ENCODE measurements around the gene DOLPP1. TPM values are rescaled to one million over a fixed set of nuclear protein-coding genes. Genes with fewer than 3 reads are reported as not detected.

Gene DOLPP1
- total RNA-seq, 1 experiment from 2014 or later, result 13.7 TPM

DNA sequence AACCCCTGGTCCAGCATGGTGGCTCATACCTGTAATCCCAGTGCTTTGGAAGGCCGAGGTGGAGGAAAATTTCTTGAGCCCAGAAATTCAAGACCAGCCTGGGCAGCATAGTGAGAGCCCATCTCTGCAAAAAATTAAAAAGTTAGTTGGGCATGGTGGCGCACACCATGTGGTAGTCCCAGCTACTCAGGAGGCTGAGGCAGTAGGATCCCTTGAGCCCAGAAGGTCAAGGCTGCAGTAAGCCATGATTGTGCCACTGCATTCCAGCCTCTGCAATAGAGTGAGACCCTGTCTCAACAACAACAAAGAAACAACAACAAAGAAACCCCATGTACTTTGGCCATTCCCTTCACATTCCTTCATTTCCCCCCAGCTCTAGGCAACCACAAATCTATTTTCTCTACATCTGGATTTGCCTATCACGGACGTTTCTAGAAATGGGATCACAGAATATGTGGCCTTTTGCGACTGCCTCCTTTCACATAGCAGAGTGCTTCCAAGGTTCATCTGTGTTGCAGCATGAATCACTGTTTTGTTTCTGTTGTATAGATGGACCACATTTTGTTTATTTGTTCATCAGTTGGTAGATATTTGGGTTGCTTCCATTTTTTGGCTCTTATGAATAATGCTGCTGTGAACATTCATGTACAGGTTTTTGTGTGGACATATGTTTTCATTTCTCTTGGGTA, 26.6 kb upstream of the DOLPP1 start:
- CTCF ChIA-PET, result no interaction called here
- Histone ChIP-seq H3K27me3 (ENCODE audit: control insufficient read depth, insufficient read depth, low read length) (no peaks in the 10 kb centered on the region), H3K9me3 (ENCODE audit: control insufficient read depth, insufficient read depth, low read depth, low read length) (no peaks in the 10 kb centered on the region), H3K4me1 (ENCODE audit: control insufficient read depth, insufficient read depth, low read length) (no peaks in the 10 kb centered on the region), H3K4me3 (ENCODE audit: low read depth in 2 of 2, low read length in 2 of 2) (no peak overlapping the region), H3K27ac (ENCODE audit: low read length) (no peak overlapping the region), H3K36me3 (ENCODE audit: control insufficient read depth, insufficient read depth, low read length) (no peaks in the 10 kb centered on the region)
- no peak for ATAC-seq
- TF ChIP-seq POLR2AphosphoS5 (IDR thresholded peaks at IDR 0.05; ENCODE audit: low read depth, low read length) (no peak), TCF7L2 (IDR thresholded peaks at IDR 0.05; ENCODE audit: low read depth, low read length) (no peak), SIN3A (IDR thresholded peaks at IDR 0.05; ENCODE audit: borderline replicate concordance, insufficient read depth, low read depth, low read length) (no peak)
- TF ChIP-seq, protein P1, sequence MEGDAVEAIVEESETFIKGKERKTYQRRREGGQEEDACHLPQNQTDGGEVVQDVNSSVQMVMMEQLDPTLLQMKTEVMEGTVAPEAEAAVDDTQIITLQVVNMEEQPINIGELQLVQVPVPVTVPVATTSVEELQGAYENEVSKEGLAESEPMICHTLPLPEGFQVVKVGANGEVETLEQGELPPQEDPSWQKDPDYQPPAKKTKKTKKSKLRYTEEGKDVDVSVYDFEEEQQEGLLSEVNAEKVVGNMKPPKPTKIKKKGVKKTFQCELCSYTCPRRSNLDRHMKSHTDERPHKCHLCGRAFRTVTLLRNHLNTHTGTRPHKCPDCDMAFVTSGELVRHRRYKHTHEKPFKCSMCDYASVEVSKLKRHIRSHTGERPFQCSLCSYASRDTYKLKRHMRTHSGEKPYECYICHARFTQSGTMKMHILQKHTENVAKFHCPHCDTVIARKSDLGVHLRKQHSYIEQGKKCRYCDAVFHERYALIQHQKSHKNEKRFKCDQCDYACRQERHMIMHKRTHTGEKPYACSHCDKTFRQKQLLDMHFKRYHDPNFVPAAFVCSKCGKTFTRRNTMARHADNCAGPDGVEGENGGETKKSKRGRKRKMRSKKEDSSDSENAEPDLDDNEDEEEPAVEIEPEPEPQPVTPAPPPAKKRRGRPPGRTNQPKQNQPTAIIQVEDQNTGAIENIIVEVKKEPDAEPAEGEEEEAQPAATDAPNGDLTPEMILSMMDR (IDR thresholded peaks at IDR 0.05), result no peak
- TF ChIP-seq, protein P2, sequence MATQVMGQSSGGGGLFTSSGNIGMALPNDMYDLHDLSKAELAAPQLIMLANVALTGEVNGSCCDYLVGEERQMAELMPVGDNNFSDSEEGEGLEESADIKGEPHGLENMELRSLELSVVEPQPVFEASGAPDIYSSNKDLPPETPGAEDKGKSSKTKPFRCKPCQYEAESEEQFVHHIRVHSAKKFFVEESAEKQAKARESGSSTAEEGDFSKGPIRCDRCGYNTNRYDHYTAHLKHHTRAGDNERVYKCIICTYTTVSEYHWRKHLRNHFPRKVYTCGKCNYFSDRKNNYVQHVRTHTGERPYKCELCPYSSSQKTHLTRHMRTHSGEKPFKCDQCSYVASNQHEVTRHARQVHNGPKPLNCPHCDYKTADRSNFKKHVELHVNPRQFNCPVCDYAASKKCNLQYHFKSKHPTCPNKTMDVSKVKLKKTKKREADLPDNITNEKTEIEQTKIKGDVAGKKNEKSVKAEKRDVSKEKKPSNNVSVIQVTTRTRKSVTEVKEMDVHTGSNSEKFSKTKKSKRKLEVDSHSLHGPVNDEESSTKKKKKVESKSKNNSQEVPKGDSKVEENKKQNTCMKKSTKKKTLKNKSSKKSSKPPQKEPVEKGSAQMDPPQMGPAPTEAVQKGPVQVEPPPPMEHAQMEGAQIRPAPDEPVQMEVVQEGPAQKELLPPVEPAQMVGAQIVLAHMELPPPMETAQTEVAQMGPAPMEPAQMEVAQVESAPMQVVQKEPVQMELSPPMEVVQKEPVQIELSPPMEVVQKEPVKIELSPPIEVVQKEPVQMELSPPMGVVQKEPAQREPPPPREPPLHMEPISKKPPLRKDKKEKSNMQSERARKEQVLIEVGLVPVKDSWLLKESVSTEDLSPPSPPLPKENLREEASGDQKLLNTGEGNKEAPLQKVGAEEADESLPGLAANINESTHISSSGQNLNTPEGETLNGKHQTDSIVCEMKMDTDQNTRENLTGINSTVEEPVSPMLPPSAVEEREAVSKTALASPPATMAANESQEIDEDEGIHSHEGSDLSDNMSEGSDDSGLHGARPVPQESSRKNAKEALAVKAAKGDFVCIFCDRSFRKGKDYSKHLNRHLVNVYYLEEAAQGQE (IDR thresholded peaks at IDR 0.05; ENCODE audit: insufficient read depth in 1 of 2, low read depth in 2 of 2, low read length in 1 of 2), result no peak
- intact Hi-C loops (cut with micrococcal nuclease; ENCODE audit: unreplicated experiment) (no loop called here), in situ Hi-C loops (cut with HindIII; ENCODE audit: low pct_unique_long_range_greater_than_20kb, low sequenced_read_pairs) (no loop called here)
- DNase-seq (ENCODE audit: low read depth, low spot score), result no peak
- BruUV-seq (replicated peaks), result no TSS peak
- POLR2A ChIA-PET, result interaction anchor here (0.6 kb wide), 1 partner anchor 27 kb away, joined by 3 read pairs; the partner anchor contains the start of gene DOLPP1

DNA sequence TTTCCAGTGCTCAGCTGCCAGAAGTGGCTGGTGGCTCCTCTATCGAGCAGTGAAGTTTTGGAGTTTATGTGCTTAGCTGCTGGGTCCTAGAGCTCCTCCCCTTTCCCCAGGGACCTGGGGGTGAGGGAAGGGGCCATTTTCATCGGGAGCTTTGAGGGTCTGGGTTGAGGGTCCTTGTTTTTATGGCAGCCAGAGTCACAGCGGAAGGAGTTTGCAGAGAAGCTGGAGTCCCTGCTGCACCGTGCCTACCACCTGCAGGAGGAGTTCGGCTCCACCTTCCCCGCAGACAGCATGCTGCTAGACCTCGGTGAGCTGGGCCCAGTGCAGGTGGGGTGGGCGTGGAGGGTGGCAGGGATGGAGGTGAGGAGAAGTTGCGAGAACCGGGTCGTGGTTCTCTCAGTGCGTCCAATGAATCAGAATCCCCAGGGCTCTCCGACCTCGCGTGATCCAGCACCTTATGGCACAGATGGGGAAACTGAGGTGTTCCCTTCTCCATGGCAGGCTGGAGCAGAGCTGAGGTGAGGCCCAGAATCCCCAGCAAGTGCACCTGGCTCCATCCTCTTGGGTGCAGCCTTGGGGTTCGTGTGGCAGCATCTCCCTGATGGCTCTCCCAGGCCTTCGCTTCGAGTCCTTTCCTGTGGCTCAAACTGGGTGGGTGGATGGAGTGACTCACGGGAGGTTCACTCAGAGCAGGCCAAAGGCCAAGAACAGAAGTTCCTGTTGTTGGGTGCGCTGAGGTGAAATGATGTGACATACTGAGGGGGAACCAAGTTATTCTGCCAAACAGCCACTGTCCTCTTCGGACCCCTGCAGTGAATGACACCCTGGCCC, 21.7 kb upstream of the DOLPP1 start:
- intact Hi-C loops (cut with micrococcal nuclease; ENCODE audit: unreplicated experiment), result no loop called here
- TF ChIP-seq, protein P1 (IDR thresholded peaks at IDR 0.05), result no peak
- TF ChIP-seq SIN3A (IDR thresholded peaks at IDR 0.05; ENCODE audit: borderline replicate concordance, insufficient read depth, low read depth, low read length) (no peak), POLR2AphosphoS5 (IDR thresholded peaks at IDR 0.05; ENCODE audit: low read depth, low read length) (no peak), TCF7L2 (IDR thresholded peaks at IDR 0.05; ENCODE audit: low read depth, low read length) (no peak)
- TF ChIP-seq, protein P2 (IDR thresholded peaks at IDR 0.05; ENCODE audit: insufficient read depth in 1 of 2, low read depth in 2 of 2, low read length in 1 of 2), result no peak
- Histone ChIP-seq H3K4me1 (ENCODE audit: control insufficient read depth, insufficient read depth, low read length) (no peaks in the 10 kb centered on the region), H3K4me3 (ENCODE audit: low read depth in 2 of 2, low read length in 2 of 2) (no peak overlapping the region), H3K27ac (ENCODE audit: low read length) (no peak overlapping the region), H3K36me3 (ENCODE audit: control insufficient read depth, insufficient read depth, low read length) (no peaks in the 10 kb centered on the region), H3K27me3 (ENCODE audit: control insufficient read depth, insufficient read depth, low read length) (no peaks in the 10 kb centered on the region), H3K9me3 (ENCODE audit: control insufficient read depth, insufficient read depth, low read depth, low read length) (no peaks in the 10 kb centered on the region)
- BruUV-seq (replicated peaks), result no TSS peak
- CTCF ChIA-PET, result no interaction called here
- POLR2A ChIA-PET, result no interaction called here
- in situ Hi-C loops (cut with HindIII; ENCODE audit: low pct_unique_long_range_greater_than_20kb, low sequenced_read_pairs), result no loop called here
- DNase-seq (ENCODE audit: low read depth, low spot score), result no peak
- ATAC-seq, result no peak

Measured in Panc1 (cell line).